Esophagus (tissue), 2 donors: ENCODE results near the gene CCM2. TPM values are rescaled to one million over a fixed set of nuclear protein-coding genes. Genes with fewer than 3 reads are reported as not detected.

ENCODE experiments used
- H3K27ac ChIP-seq, 2 donors: one replicate each; pipeline ENCODE4 v1.5.1; 2013; ENCODE audit warnings: low read depth in 2 of 2, mild to moderate bottlenecking in 2 of 2, inconsistent platforms in 1 of 2, low read length in 1 of 2, moderate library complexity in 1 of 2
- H3K27me3 ChIP-seq, 2 donors: one replicate each; pipeline ENCODE4 v1.6.1; 2013; ENCODE audit warnings: low read length in 2 of 2, control low read depth in 1 of 2, mild to moderate bottlenecking in 1 of 2; ENCODE audit not compliant: insufficient read depth in 2 of 2, control insufficient read depth in 1 of 2
- H3K36me3 ChIP-seq, 2 donors: one replicate each; pipeline ENCODE4 v1.6.1; 2013; ENCODE audit warnings: low read length in 1 of 2; ENCODE audit not compliant: control insufficient read depth in 2 of 2, insufficient read depth in 2 of 2
- H3K4me1 ChIP-seq, 2 donors: one replicate each; pipeline ENCODE4 v1.6.1; 2013; ENCODE audit warnings: low read length in 1 of 2; ENCODE audit not compliant: control insufficient read depth in 2 of 2, insufficient read depth in 2 of 2
- H3K4me3 ChIP-seq, 2 donors: one replicate each; pipeline ENCODE4 v1.5.1; 2013; ENCODE audit warnings: low read length in 2 of 2, mild to moderate bottlenecking in 2 of 2, low read depth in 1 of 2, moderate library complexity in 1 of 2
- H3K9me3 ChIP-seq, 2 donors: one replicate each; pipeline ENCODE4 v1.6.1; 2013; ENCODE audit warnings: mild to moderate bottlenecking in 2 of 2, low read depth in 1 of 2, low read length in 1 of 2, moderate library complexity in 1 of 2; ENCODE audit not compliant: control insufficient read depth in 2 of 2, insufficient read depth in 1 of 2
- WGBS, 2 donors: extraction: QIAGEN DNeasy Blood & Tissue Kit; methylation state at CpG; one replicate each; pipeline ENCODE4 v1.1.7; 2013; 5-methylcytosine and 5-hydroxymethylcytosine counted together
- polyA plus RNA-seq, 2 donors: library from polyadenylated mRNA; stranded (reverse); fragments of 200-250 nt; gene quantifications; one replicate each; pipeline ENCODE4 v1.2.3, GENCODE V29; 2013
- donor health status: healthy with polysubstance abuse.
- donor health status: Bipolar disorder and iron deficiency.

The CCM2 gene
- polyA plus RNA-seq, 2 donors, result 20.2 to 24.0 TPM

DNA sequence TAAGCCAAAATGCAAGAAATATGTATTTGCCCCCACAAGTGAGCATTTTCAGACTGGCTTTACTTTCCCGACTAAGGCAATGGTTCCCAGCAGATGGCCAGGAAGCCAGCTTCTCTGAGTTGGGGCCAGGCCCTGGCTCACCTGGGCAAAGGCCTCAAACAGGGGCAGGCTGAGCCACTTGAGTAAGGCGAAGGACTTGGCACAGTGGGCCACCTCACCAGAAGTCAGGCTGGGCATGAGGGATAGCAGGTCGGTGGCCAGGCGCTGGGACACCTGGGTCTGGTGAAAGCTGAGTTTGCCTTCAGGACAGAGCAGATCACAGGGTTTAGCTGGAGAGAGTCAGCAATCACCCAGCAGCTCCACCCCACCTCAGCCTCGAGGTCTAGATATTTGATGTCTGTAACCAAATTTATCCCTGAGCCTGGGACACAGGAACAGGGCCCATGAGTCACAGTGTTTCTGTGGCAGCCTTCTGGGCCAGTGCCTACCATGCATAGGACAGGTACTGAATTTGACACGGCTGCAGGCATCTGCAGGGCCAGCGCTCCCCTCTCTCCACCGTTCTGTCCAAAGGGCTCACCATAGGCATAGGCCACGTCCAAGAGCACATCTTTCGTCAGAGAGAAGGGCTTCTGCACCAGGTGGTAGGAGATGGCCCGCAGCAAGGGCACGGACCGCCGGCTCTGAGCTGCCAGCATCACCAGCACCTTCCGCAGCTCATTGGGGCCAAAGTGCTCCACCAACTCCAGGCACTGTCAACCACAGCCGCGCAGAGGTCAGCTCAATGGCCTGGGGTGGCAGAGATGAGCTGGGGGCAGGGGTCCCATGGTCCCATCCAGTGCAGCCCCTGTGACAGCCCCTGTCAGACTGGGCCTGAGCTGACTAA lies 104.2 kb downstream of the CCM2 start:
- Histone ChIP-seq H3K27me3 (no peaks in the 10 kb centered on the region), H3K4me3 (no peak overlapping the region), H3K27ac (no peak overlapping the region), H3K9me3 (peaks cover 0 to 3% of the 10 kb centered on the region in 2 donors), H3K36me3 (peaks cover 72 to 87% of the 10 kb centered on the region in 2 donors), H3K4me1 (peaks cover 12 to 16% of the 10 kb centered on the region in 2 donors)
- WGBS, 2 donors, result 92 to 93% methylated on average over 16 to 17 of the region's 17 CpGs

DNA sequence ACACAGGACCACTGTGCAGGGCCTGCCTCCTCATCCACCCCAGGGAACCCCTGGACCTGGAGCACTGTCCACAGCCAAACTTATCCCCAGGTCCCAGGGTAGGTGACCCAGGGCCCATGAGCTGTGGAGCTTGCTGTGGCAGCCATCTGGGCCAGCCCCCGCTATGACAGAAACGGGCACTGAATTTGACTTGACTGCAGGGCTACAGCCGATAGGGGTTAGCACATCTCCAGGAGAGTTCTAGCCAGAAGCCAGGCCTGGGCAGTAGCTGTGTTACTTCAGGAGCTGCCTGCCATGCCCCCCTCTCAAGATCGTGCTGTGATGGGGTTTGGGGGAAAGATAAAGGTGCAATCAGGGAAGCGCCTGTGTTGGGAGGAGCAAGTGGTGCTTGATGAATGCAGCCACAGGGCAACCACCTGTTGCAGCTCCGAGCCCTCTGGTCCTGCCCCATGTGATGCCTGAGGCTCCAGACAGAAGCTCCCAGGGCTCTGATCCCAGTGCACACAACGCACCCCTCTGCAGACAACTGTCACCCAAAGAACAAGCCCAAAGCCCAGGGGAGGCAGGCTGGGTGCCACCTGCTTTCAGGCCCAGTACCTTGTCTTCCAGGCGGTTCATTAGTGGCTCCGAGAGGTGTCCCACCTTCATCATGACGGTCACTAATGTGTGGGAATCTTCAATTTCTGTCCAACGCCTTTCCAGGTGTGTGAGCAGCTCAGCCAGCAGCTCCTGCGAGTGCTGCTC lies 105.0 kb downstream of the CCM2 start:
- 94% methylated on average over 12 of the region's 12 CpGs for WGBS, 2 donors
- Histone ChIP-seq H3K4me1 (peaks cover 8 to 11% of the 10 kb centered on the region in 2 donors), H3K9me3 (peaks cover 0 to 3% of the 10 kb centered on the region in 2 donors), H3K36me3 (peaks cover 65 to 79% of the 10 kb centered on the region in 2 donors), H3K27me3 (no peaks in the 10 kb centered on the region), H3K27ac (no peak overlapping the region), H3K4me3 (no peak overlapping the region)

DNA sequence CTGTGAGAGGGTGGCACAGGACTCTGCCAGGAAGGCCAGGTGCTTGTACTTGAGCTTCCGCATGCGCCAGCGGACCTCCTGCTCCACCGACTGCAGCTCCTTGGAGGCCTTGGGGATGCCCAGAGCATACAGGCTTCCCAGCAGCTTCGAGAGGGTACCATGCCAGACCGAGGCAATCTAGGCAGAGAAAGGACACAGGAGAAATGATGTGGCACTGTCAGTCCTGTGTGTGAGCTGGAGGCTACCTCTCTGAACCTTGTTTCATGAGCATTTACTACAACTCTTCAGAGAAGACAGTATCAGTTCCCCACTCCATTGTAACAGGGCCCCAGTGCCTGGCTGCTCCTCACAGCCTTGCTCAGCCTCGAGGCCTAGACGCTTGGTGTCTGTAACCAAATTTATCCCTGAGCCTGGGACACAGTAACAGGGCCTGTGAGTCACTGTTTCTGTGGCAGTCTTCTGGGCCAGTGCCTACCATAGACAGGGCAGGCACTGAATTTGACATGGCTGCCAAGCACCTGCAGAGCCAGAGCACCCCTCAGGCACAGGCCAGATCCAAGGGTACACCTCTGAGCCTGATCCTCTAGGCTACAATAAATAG lies 105.7 kb downstream of the CCM2 start:
- H3K9me3 ChIP-seq, result peaks cover 0 to 3% of the 10 kb centered on the region in 2 donors
- no peak overlapping the region for H3K4me3 ChIP-seq
- H3K27me3 ChIP-seq, result no peaks in the 10 kb centered on the region
- H3K4me1 ChIP-seq, result peaks cover 7 to 8% of the 10 kb centered on the region in 2 donors
- H3K36me3 ChIP-seq, result peaks cover 59 to 72% of the 10 kb centered on the region in 2 donors
- no peak overlapping the region for H3K27ac ChIP-seq
- 92 to 94% methylated on average over 8 of the region's 8 CpGs for WGBS, 2 donors

DNA sequence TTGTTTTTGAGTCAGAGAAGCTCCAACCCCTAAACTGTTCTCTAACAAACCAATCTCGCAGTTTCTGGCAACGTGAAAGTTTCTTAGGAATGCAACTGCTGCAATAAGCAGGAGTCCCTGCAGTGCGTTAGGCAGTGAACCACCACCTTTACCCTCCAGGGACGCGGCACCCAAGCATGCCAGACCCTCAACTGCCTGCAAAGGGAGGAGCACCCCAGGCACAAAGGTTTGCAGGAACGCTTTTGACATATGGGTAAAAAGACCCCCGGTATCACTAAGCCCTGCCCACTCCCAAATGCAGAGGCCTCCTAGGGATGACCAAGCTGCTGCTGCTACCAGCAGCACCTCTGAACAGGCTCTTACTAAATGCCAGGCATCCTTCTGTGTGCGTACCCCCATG lies 106.8 kb downstream of the CCM2 start:
- Histone ChIP-seq H3K4me1 (peaks cover 7 to 8% of the 10 kb centered on the region in 2 donors), H3K4me3 (no peak overlapping the region), H3K27ac (no peak overlapping the region), H3K36me3 (peaks cover 48 to 61% of the 10 kb centered on the region in 2 donors), H3K27me3 (no peaks in the 10 kb centered on the region), H3K9me3 (peaks cover 0 to 3% of the 10 kb centered on the region in 2 donors)
- 76 to 91% methylated on average over 8 of the region's 8 CpGs for WGBS, 2 donors

DNA sequence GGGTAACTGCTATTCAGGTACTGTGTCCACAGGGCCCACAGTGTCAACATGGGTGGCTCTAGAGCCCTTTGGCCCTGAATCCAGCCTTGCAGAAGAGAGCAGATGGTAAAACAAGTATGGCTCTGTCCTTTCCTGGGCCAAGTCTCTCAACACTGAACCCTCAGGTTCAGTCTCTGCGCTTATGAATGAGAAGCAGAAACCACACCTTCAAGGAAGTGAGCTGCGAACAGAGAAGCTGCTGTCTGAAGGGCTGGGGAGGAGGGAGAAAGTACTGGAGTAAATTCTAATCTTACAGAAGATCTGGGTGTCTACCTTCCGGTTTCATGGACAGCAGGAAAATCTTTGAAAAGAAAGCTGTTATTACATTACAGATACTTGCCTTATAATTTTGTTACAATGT lies 107.4 kb downstream of the CCM2 start:
- Histone ChIP-seq H3K4me1 (peaks cover 7 to 8% of the 10 kb centered on the region in 2 donors), H3K27ac (no peak overlapping the region), H3K27me3 (no peaks in the 10 kb centered on the region), H3K4me3 (no peak overlapping the region), H3K36me3 (peaks cover 44 to 56% of the 10 kb centered on the region in 2 donors), H3K9me3 (peaks cover 0 to 3% of the 10 kb centered on the region in 2 donors)
- WGBS, 2 donors, result 74 to 75% methylated on average over 3 of the region's 3 CpGs

DNA sequence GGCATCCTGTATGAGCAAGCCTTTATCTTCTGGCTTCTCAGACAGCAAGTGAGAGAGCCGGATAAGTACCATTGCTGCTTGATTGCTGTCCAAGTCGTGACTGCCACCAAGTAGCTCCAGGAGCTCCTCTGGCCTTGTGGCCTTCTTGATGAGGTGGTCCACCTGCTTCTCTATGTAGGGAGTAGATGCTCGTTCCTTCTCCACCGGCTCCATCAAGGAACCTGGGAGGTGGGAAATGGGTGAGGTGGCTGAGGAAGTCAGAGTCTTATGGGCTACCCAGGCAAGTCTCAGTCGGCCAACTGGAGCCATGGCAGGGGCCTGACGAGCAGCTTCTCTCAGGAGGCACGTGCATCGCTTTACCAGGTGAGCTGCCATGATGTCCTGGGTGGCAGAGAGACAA lies 108.9 kb downstream of the CCM2 start:
- Histone ChIP-seq H3K4me1 (peaks cover 7 to 8% of the 10 kb centered on the region in 2 donors), H3K4me3 (no peak overlapping the region), H3K27ac (no peak overlapping the region), H3K27me3 (no peaks in the 10 kb centered on the region), H3K36me3 (peaks cover 37 to 42% of the 10 kb centered on the region in 2 donors), H3K9me3 (peaks cover 0 to 3% of the 10 kb centered on the region in 2 donors)
- WGBS, 2 donors, result 74 to 80% methylated on average over 8 of the region's 8 CpGs

DNA sequence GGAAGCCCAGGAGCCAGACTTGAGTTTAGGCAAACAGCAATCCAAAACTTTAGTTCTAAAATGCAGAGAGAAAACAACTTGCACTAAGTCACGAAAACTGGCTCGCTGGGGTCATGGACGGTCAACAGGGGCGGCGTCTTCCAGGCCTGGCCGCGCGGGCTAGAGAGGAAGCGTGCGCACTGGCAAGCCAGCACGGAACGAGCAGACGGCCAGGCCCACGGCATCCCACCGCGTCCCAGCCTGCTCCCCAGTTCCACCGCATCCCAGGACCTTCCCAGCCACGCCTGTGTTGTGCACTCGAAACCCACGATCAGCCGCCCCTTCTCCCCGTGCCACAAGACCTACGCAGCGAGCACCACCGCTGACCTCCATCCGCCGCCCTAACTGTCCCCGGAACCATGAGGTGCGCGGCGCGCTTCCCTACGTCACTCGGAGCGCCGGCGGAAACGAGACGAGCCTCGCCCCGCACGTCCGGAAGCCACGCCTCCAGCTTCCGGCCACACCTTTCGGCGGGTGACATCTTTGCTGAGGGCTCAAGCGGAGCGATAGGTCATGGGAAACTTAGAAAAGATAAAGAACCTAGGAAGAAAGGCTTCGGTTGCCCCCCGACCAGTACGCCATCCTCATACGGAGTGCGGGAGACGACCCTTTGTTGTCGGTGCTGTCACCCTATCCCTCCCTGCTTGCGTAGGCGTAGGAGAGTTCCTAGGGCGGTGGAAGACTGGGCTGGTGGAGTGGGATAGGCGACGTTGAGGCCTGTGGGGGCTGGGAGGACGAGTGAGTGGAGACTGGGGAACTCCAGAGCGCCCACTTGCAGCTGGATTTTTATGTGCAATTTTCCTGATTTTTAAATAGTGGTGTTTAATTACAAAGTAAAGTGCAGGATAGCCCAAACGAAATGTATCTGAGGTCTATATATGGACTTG lies 111.6 kb downstream of the CCM2 start, which contains the start of gene TBRG4:
TBRG4 (minus strand) TSS at position 400 of the 926 bp plus-strand sequence. CDS start 2,460 bp downstream, outside the sequence.
- no peaks in the 10 kb centered on the region for H3K27me3 ChIP-seq
- peak within 1 kb of the TSS; percentile 91 to 99 for H3K27ac ChIP-seq
- H3K9me3 ChIP-seq, result no peaks in the 10 kb centered on the region
- H3K36me3 ChIP-seq, result peaks cover 17 to 20% of the 10 kb centered on the region in 2 donors
- peaks cover 7 to 8% of the 10 kb centered on the region in 2 donors for H3K4me1 ChIP-seq
- 0% methylated on average over 64 of the region's 64 CpGs for WGBS, 2 donors
- peak within 1 kb of the TSS; percentile 77 to 99 for H3K4me3 ChIP-seq

DNA sequence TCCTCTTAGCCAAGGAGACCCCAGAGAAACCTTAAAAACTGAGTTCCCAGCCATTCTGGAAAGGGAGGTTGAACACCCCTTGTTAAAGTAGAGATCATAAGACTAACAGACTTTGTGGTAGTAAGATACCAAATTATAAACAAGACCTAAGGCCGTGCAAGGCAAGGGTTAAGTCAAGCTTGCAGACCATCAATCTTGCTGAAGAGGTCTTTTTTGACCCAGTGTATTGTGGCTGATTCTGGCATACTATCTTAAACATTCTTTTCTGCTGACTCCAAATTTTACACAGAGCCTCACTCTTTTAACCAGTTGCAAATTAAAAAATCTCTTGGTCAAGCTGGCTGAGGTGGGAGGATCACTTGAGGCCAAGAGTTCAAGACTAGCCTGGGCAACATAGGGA lies 112.6 kb downstream of the CCM2 start:
- Histone ChIP-seq H3K9me3 (no peaks in the 10 kb centered on the region), H3K4me1 (peaks cover 6 to 7% of the 10 kb centered on the region in 2 donors), H3K27ac (no peak overlapping the region), H3K36me3 (peaks cover 9 to 12% of the 10 kb centered on the region in 2 donors), H3K27me3 (no peaks in the 10 kb centered on the region), H3K4me3 (no peak overlapping the region)
- 39 to 64% methylated on average over 1 of the region's 1 CpG for WGBS, 2 donors
